WERI-Rb-1 (cell line): Measurements from ENCODE around the gene TBRG4.

Experiments
- DNase-seq: peaks from one replicate; pipeline ENCODE4 v3.0.0-alpha.2; 2020
- H3K27ac ChIP-seq: fragments of 250-450 bp; sonication (Bioruptor Pico); 2 replicates; pipeline ENCODE4 v1.5.1; 2020; ENCODE audit warnings: mild to moderate bottlenecking, moderate library complexity
- H3K27me3 ChIP-seq: fragments of 250-450 bp; sonication (Bioruptor Pico); 2 replicates; pipeline ENCODE4 v1.5.1; 2021; ENCODE audit warnings: mild to moderate bottlenecking, low read depth, moderate library complexity; ENCODE audit not compliant: insufficient read depth, severe bottlenecking
- H3K36me3 ChIP-seq: fragments of 250-450 bp; sonication (Bioruptor Pico); 2 replicates; pipeline ENCODE4 v1.5.1; 2020; ENCODE audit warnings: mild to moderate bottlenecking, moderate library complexity
- H3K4me3 ChIP-seq: 2 replicates; pipeline ENCODE4 v1.5.1; 2011; ENCODE audit warnings: low read depth, mild to moderate bottlenecking, control low read depth, low read length
- H3K9me3 ChIP-seq: fragments of 250-450 bp; sonication (Bioruptor Pico); 2 replicates; pipeline ENCODE4 v1.5.1; 2021; ENCODE audit warnings: mild to moderate bottlenecking, moderate library complexity; ENCODE audit not compliant: severe bottlenecking
- TF ChIP-seq, protein P1 (sequence below): IDR thresholded peaks from 2 replicates; pipeline ENCODE4 v1.5.1; 2011; ENCODE audit warnings: low read depth, mild to moderate bottlenecking, control low read depth, inconsistent platforms, low read length

Gene TBRG4

DNA sequence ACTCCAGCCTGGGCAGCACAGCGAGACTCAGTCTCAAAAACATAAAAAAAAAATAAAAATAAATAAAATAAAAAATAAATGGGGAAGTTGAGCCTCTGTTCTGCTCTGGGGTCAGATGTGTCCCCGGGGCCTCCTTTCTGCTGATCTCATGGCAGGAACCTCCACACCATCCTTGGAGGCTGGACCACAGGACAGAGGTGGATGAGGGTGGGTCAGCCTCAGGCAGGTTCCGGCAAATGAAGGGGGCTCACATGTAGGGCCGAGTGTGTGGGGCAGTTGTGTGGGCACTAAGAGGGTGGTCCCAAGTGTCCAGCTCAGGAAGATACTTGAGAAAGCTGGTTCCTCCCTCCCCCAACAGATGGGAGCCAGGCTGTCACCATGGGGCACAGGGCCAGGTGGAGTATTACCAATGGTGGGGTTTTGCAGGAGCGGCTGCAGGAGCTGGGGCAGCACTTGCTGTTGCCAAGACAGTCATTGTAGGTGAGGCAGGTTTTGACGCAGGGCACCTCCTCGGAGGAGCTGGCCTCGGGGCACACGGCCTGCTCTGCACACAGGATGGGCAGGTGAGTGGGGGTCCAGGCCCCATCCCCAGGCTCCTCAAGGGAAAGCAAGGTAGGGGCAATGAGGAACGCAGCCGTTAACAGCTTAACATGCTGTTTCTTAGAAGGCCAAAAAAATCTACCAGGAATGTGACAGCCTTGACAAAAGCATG, 13.9 kb upstream of the TBRG4 start:
- H3K36me3 ChIP-seq, result no peaks in the 10 kb centered on the region
- no peaks in the 10 kb centered on the region for H3K9me3 ChIP-seq
- DNase-seq, result no peak
- TF ChIP-seq, protein P1, sequence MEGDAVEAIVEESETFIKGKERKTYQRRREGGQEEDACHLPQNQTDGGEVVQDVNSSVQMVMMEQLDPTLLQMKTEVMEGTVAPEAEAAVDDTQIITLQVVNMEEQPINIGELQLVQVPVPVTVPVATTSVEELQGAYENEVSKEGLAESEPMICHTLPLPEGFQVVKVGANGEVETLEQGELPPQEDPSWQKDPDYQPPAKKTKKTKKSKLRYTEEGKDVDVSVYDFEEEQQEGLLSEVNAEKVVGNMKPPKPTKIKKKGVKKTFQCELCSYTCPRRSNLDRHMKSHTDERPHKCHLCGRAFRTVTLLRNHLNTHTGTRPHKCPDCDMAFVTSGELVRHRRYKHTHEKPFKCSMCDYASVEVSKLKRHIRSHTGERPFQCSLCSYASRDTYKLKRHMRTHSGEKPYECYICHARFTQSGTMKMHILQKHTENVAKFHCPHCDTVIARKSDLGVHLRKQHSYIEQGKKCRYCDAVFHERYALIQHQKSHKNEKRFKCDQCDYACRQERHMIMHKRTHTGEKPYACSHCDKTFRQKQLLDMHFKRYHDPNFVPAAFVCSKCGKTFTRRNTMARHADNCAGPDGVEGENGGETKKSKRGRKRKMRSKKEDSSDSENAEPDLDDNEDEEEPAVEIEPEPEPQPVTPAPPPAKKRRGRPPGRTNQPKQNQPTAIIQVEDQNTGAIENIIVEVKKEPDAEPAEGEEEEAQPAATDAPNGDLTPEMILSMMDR, result no peak
- no peak overlapping the region for H3K4me3 ChIP-seq
- no peak overlapping the region for H3K27ac ChIP-seq
- no peaks in the 10 kb centered on the region for H3K27me3 ChIP-seq

DNA sequence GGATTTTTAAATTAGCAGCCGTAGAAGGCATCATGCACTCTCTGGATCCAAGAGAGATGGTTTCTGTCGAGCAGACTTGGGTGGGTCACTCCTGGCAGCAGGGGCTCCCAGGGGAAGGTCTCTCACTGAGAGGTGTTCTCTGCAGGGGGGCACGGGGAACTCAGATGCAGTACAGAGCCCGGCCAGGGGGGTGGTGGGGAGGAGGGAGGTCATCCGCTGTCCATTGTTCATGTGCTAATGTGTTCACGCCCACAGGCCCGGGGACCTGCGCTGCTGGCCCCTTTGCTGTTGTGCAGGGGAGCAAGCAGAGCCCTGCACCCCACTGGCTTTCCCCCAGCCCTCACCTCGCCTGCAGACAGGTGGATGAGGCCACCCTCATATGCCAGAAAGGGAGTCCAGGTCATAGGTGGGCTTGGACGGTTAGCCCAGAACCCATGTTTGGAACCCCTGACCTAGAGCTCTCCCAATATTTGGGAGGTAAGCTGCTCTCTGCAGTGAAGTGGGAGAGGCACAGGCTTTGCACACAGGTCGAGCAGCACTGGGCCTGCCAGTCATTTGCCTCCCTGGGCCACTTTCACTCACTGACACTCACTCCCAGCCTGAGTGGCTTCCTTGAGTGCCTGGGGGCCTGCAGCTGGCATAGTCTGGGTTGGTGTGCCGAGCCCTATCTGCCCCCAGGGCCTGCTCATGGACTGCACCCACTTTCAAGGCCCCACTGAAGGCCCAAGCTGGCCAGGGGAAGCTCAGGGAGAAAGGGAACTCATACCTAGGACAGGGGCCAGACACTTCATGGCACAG, 12.6 kb upstream of the TBRG4 start:
- no peak for DNase-seq

DNA sequence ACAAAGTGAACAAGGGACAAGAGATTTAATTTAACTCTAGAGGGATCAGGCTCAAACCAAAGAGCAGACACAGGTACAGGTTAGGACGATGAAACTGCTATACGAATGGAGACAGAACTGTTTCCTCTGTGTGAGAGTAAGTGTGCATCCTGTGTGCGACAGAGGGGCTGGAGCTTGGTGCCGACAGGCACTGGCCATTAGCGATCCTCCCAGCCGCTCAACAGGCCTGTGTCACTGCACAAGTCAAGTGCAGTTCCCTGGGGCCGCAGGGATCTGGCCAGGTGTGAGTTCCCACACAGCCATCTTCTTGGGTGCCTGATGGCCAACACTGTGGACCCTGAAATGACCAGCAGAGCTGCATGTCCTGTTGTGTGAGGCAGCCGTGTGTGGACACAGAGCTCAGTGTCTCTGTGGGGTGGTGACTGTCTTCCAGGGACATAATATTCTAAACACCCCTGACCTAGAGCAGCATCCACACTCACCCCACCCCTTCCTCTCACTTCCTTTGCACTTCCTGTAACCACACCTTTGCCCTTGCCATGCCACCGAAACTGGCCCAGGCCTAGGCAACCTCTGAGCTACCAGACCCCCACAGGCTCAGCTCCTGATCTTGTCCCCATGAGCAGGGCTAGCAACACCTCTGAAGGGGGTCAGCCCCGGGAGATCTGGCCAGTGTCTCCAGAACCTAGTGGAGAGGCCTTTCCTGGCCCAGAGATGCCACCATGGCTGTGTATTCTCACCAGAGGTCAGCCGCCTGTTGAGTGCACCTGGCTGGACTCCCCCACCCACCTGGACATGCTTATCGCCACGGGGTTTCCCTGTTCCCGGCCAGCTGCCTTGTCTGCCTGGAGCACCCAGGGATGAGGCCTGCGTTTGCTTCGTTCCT, 11.7 kb upstream of the TBRG4 start:
- no peak overlapping the region for H3K4me3 ChIP-seq
- no peaks in the 10 kb centered on the region for H3K9me3 ChIP-seq
- H3K27ac ChIP-seq, result no peak overlapping the region
- H3K36me3 ChIP-seq, result no peaks in the 10 kb centered on the region
- no peaks in the 10 kb centered on the region for H3K27me3 ChIP-seq
- TF ChIP-seq, protein P1, result no peak
- DNase-seq, result no peak

More for the DNA sequence above, 12.6 kb upstream of the TBRG4 start:
- Histone ChIP-seq H3K4me3 (no peak overlapping the region), H3K27ac (no peak overlapping the region), H3K36me3 (no peaks in the 10 kb centered on the region), H3K27me3 (no peaks in the 10 kb centered on the region), H3K9me3 (no peaks in the 10 kb centered on the region)
- TF ChIP-seq, protein P1, result no peak

DNA sequence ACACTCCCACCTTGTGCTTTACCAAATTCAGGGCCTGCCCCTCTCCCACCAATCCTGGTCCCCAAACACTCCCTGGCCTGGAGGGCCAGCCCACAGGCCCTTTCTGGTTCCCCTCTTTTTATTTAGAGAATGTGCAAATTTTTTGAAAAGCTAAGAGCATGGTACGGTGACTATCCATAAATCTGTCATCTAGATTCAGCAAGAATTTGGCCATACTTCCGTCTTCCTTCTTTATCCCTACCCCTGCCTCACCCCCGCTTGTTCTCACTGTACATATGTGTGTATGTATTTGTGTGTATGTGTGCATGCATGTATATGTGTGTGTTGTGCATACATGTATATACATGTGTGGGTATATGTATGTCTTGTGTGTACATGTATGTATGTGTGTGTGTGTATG, 8.1 kb upstream of the TBRG4 start:
- Histone ChIP-seq H3K36me3 (no peaks in the 10 kb centered on the region), H3K4me3 (no peak overlapping the region), H3K27ac (no peak overlapping the region), H3K9me3 (peaks cover 3% of the 10 kb centered on the region), H3K27me3 (no peaks in the 10 kb centered on the region)
- TF ChIP-seq, protein P1, result no peak
- DNase-seq, result no peak

DNA sequence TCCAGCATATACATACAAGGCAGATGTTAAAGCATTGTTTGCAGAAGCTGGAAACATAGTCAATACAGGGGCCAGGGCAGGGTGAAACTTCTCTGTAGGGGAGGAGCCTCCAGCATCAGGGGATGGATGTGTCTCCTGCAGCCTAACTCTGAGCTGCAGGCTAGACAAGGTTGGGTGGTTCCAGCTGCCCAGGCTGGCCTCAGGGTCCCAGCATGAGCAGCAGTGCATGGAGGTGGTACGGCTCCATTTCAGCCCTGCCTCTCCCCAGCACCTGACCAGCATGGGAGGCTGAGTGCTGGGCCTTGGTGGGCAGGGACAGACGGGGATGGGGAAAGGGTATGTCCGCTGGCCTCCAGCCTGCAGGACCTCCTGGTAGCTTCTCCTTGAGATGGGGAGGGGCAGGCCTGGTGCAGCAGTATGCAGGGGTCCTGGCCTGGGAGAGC, 7.4 kb upstream of the TBRG4 start:
- H3K4me3 ChIP-seq, result no peak overlapping the region
- H3K27ac ChIP-seq, result no peak overlapping the region
- H3K36me3 ChIP-seq, result no peaks in the 10 kb centered on the region
- TF ChIP-seq, protein P1, result no peak
- no peaks in the 10 kb centered on the region for H3K27me3 ChIP-seq
- no peak for DNase-seq
- H3K9me3 ChIP-seq, result peaks cover 3% of the 10 kb centered on the region
